Measurements from ENCODE around the gene MICAL2. TPM values are rescaled to one million over a fixed set of nuclear protein-coding genes. Genes with fewer than 3 reads are reported as not detected.

MICAL2 gene
- total and polyA plus RNA-seq, 2 of the 13 experiments (the other 11 are each of a cell fraction or from before 2014, with no cell fraction given) = 0.78 to 1.1 TPM

DNA sequence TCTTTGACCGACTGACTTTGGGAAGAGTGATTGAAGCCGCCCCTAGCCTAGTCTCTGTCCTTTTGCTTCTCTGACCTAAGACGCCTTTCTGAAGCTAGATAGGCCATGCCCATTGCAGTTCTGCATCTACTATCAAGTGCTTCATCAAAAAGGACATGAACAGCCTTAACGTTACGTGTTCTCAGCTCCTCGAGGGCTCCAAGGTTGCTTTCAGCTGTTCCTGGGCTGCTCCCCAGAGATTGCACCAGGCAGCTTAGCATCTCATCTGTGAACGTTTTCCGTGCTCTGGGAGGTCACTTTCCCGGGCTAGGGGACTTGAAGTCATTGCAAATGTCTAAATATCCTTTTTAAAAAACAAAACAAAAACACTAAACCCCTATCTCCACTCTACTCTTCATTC, 13.9 kb downstream of the MICAL2 start:
- no peaks in the 10 kb centered on the region for H3K9me3 ChIP-seq (ENCODE audit: low read length)
- intact Hi-C loops (cut with micrococcal nuclease; ENCODE audit: unreplicated experiment) = loop anchor here (5.0 kb wide), 3 partner anchors 37 to 158 kb away; no protein-coding TSS in a partner anchor
- H3K9ac ChIP-seq (ENCODE audit: insufficient read depth, low read depth, low read length) = no peak overlapping the region
- no peak for DNase-seq (ENCODE audit: low spot score)
- H3K79me2 ChIP-seq (ENCODE audit: insufficient read depth, low read length) = no peaks in the 10 kb centered on the region
- no peaks in the 10 kb centered on the region for H3K36me3 ChIP-seq (replicated peaks in 1 of 2; ENCODE audit: control insufficient read depth in 1 of 2, insufficient read depth in 2 of 2, low read length in 2 of 2)
- FAIRE-seq = no peak
- H3K4me2 ChIP-seq (ENCODE audit: low read depth, low read length) = no peak overlapping the region
- ChIA-PET CTCF (ENCODE audit: low intra/inter-chr PET ratio, low total read pairs) (no interaction called here), POLR2A (no interaction called here)
- in situ Hi-C loops (cut with HindIII; ENCODE audit: extremely low pct_ligation_motif_present, low pct_unique_long_range_greater_than_20kb) = no loop called here
- no peak overlapping the region for H2AFZ ChIP-seq (ENCODE audit: low read length)
- H3K27ac ChIP-seq (ENCODE audit: extremely low read length, insufficient read depth, low read length) = no peak overlapping the region
- no TSS peak for BruUV-seq (replicated peaks)
- 71% methylated on average over 9 of the region's 9 CpGs for WGBS (ENCODE audit: low lambda C conversion rate)
- no peaks in the 10 kb centered on the region for H3K27me3 ChIP-seq (ENCODE audit: control insufficient read depth in 1 of 2, insufficient read depth in 2 of 2, low read length in 2 of 2)
- H4K20me1 ChIP-seq (ENCODE audit: insufficient read depth, low read length) = no peaks in the 10 kb centered on the region
- ATAC-seq = no peak
- H3K4me1 ChIP-seq (ENCODE audit: insufficient read depth, low read length) = peaks cover 11% of the 10 kb centered on the region
- no peak overlapping the region for H3K4me3 ChIP-seq (replicated peaks in 1 of 3; ENCODE audit: insufficient read depth in 1 of 3, low read depth in 2 of 3, low read length in 3 of 3)
- TF ChIP-seq JUN (CRISPR knock-in tag; IDR thresholded peaks at IDR 0.05) (no peak), ISX (CRISPR knock-in tag; conservative IDR thresholded peaks at IDR 0.05) (no peak), CBX1 (IDR thresholded peaks at IDR 0.05; ENCODE audit: low read depth) (no peak), ZNF546 (CRISPR knock-in tag; conservative IDR thresholded peaks at IDR 0.05) (no peak), ZNF550 (CRISPR knock-in tag; IDR thresholded peaks at IDR 0.05; ENCODE audit: borderline replicate concordance) (no peak), YY1 (IDR thresholded peaks at IDR 0.05; ENCODE audit: insufficient read depth, insufficient replicate concordance, low read depth, low read length) (no peak), ZNF782 (CRISPR knock-in tag; IDR thresholded peaks at IDR 0.05; ENCODE audit: borderline replicate concordance) (no peak), ZFX (CRISPR knock-in tag; IDR thresholded peaks at IDR 0.05; ENCODE audit: low read depth) (no peak), HIVEP1 (CRISPR knock-in tag; IDR thresholded peaks at IDR 0.05) (no peak), NFYC (CRISPR knock-in tag; IDR thresholded peaks at IDR 0.05) (no peak), ZBTB21 (CRISPR knock-in tag; IDR thresholded peaks at IDR 0.05) (no peak), ZNF33A (CRISPR knock-in tag; IDR thresholded peaks at IDR 0.05; ENCODE audit: borderline replicate concordance) (no peak), ETV6 (CRISPR knock-in tag; conservative IDR thresholded peaks at IDR 0.05) (no peak), DNMT1 (CRISPR knock-in tag; IDR thresholded peaks at IDR 0.05) (no peak), HNRNPUL1 (IDR thresholded peaks at IDR 0.05; ENCODE audit: low read depth, low read length) (no peak), POLR2A (IDR thresholded peaks at IDR 0.05; ENCODE audit: insufficient read depth in 1 of 2, low read depth in 2 of 2, low read length in 2 of 2) (no peak)
- TF ChIP-seq, protein P1, sequence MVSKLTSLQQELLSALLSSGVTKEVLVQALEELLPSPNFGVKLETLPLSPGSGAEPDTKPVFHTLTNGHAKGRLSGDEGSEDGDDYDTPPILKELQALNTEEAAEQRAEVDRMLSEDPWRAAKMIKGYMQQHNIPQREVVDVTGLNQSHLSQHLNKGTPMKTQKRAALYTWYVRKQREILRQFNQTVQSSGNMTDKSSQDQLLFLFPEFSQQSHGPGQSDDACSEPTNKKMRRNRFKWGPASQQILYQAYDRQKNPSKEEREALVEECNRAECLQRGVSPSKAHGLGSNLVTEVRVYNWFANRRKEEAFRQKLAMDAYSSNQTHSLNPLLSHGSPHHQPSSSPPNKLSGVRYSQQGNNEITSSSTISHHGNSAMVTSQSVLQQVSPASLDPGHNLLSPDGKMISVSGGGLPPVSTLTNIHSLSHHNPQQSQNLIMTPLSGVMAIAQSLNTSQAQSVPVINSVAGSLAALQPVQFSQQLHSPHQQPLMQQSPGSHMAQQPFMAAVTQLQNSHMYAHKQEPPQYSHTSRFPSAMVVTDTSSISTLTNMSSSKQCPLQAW (CRISPR knock-in tag; IDR thresholded peaks at IDR 0.05) = no peak
